UCSD-AML1 (cell line): ENCODE data around the gene TFAP2B.

Source experiments
- DNase-seq: peaks from one replicate; lab custom pipeline; 2025; ENCODE audit not compliant: unreplicated experiment; lab: John Stamatoyannopoulos, UW

Gene TFAP2B

DNA sequence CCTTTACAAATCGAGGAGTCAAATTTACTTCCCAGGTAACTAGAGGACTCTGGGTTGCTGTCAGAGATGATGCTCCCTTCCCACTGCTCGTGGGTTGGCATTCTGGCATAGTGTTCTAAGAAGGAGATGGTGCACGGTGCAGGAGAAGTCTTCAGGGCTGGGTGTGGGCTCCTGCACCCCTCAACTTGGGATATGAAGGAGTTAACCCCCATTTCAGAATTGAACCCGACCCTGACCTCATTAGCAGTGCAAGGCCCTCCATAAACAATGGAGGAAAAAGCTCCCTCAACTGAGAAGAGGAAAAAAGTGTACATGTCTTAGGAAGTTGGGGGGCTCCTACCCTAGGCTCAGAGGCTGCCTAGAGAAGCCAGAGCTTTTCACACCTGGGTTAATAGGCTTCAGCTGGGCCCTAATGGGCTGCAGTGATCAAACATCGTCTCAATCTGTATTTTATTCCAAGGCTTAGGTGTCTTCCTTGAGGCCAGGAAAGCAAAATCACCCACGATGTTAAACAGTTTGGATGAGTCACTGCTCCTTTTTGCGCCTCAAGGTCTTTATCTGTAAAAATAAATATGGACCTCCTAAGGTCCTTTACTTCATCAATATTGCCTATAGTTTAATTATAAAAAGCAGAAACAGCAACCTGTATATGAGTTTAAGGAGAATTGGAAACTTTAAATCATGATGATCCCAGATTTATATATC is 29.4 kb downstream of the TFAP2B start:
- DNase-seq, result no peak

DNA sequence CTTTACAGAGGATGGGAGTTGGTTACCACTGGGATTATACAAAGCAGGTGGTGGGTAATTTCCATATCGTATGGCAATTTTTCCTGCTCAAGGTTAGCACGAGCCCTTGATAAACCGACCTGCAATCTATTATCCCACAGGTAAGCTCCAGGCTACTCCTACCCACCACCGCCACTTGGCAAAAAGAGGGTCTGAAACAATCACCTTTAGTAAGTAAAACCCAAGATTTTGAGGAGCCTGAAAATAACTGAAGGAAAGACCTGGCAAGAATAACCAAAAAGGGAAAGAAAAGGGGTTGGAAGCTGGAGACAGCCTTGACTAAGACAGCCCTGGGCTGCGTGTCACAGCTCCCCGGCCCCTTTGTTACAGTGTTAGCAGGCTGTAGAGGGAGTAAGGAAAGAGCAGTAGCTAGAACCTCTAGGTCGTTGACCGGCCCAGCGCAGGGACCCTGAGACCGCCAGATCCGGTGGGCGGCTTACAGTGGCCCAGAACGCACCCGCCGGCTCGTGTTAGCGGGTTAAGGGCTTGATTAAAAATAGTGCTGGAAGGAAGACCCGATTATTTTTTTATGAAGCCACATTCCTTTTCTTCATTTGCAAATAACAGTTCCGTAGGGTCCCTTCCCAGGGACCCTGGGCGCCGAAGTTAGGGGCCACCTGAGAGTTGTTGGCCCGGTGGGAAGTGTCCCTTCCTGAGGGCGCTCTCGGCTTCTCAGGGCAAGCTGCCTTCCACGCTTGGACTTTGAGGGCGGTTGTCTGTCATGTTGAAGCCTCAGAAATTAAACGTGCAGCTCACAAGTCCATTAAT is 30.5 kb downstream of the TFAP2B start:
- no peak for DNase-seq

DNA sequence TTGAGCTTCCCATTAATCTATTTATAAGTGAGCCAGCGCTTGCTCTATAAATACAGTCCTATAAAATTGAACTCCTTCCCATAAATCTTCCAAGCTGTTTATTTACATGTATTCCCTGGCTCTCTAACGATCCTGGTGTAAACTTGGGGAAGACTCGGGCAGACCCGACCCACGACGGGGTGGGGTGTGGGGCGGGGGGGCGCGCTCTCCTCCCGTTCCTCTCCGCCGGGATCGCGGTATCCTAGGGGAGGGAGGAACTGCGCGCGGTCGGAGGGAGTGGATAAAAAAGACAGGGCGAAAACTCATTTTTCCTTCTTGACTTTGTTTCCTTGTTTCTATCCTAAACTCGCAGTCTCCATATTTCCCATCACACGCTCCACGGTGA is 31.1 kb downstream of the TFAP2B start:
- DNase-seq, result no peak

DNA sequence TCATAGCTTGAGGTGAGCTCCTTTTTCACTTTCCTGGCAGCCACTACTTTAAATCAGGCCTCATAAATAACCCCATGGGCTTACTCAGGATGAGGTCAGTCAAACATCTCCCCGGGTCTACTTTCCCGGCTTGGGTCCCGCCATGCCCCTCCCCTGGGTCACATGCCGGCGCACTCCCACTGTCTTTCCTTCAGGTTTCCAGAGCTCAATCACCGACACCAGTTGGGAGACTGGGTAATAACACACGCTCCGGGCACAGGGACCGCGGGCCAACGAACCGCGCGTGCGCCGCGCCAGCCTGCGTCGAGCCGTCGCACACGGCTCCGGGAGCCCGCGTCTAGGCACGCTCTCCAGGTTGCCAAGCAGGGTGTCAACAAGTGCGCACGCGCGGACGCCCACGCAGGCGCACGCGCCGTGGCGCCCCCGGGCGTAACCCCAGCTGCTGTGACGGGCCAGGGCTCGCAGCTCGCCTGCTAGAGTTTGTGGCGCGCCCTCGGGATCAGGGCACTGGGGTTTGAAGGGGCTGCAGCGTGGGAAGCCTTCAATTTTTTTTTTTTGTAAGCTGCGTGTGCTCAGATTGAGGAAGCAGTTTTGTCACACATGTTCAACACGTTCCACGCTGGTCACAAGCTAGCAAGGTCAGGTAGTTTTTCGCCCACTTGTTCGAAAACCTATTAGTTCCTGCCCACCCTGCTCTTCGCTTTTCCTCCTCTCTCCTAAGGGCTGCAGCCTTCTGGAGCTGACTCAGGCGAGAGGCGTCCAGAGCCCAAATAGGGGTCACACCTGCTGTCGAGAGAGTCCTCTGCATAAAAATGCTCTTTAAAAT is 31.8 kb downstream of the TFAP2B start:
- no peak for DNase-seq

DNA sequence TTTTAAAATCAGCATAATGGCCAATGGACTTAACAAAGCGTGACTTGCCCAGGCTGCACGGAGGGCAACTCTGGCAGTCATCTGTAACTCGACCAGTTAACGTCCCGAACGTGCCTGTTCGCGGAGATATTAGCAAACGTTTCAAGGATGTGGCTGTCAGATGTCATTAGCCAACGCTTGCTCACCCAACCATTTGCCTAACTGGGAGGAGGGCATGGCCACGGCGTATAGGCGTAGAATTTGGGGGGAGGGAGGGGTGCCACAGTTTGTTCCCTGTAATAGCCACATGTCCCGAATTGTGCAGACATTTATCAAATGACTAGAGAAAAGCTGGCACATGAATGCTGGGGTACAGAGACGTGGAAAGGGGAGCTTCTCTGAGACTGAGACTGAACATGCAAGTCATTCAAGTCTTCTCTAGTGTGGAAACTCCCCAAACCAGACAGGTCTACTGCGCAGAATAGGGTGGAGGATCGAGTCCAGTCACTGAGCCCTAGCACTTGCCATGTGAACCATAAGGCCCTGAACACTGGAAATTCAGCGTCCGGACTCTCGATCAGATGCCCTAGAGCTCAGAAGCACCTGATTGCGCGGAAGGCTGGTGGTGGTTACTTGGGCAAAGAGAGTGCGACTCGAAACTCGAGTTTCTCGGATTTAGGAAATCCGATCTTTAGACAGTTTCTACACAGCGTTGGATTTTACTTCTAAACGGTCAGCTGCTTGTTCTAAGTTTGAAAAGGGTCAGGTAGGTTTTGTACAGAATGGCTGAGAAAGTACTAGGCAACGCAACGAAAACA is 32.6 kb downstream of the TFAP2B start:
- no peak for DNase-seq

DNA sequence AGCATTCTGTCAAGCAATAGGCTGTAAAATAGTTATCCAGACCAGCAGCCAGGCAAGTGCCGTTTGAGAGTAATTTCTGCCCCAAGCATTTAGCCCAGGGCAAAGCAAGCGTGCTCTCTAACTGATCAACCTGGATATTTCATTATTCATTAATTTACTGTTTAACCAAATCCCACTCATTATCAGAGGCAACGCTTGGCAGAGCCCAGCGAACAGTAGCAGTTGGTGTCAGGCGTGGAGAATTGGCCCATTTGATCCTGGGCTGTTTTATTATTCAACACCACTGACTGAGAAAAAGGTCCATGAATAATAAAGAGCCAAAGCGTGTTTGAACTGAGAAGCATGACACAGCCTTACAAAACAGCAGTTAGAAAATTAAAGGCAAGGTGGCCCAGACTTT is 35.3 kb downstream of the TFAP2B start:
- no peak for DNase-seq

DNA sequence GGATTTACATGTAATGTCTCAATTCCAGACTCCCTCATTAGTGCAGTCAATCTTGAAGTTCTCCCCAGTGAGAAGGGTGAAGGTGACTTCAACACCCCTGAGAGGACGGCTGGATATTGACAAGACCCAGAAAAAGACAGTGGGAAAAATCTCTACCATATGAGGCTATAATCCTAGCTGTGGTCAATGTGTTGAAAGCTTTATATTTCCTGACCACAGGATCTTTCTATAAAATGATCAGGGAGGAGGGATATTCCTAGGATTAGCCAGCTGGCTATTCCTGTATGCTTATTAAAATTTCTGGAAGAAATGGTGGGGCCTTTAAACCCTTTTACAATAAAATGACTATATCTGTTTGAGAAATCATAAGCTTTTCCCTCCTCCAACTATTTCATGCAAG is 43.0 kb downstream of the TFAP2B start:
- DNase-seq, result no peak

DNA sequence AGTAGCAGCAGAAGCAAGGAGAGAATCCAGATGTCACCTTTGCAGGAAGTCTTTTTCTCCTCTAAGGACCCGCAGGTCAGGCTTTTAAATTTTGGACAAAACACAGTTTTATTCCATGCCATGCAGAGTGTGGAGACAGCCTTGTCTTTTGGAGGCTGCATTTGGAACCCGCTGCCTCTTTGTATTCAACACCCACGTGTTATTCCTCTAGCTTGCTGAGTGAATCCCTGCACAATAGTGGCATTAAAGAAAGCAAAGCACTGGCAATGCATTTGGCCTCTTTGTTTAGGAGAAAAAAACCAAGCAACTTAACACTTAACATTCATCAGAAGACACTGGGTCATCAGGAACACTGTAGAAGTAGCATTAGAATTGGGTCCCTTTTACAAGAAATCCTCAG is 43.5 kb downstream of the TFAP2B start:
- DNase-seq, result no peak

DNA sequence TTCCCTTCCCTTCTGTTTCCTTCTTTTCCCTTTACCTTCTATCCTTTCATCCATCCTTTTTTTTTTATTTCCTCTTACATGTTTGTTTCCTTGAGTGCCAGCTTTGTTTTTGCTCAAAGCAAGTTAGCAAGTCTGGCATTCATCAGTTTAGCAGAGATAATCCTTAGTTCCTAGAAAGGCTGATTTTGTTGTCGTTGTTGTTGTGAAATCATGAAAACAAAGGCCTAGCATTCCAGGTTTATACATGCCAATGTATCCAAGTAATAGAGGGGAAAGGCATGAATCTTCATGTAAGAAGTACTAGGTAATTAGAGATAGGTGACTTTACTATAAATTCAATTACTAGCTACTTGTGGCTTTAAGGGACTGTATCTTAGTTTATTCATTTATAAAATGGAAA is 45.9 kb downstream of the TFAP2B start:
- no peak for DNase-seq

DNA sequence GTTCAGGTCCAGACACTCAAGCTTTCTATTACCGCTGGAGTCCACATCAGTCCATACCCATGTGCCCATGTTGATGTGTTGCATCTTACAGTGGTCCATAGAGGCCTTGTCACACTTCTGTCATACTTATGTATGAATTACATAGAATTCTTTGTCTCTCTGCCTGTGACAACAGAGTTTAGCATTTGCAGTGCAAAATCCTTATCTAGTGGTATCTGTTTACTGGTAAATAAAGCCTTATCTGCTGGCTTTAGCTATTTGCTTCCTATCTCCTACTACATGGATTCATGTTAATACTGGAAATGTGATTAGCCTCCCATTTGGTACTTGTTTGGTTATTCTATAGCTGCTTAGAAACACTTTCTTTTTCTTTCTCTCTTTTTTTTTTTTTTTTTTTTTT is 49.8 kb downstream of the TFAP2B start:
- DNase-seq, result no peak

DNA sequence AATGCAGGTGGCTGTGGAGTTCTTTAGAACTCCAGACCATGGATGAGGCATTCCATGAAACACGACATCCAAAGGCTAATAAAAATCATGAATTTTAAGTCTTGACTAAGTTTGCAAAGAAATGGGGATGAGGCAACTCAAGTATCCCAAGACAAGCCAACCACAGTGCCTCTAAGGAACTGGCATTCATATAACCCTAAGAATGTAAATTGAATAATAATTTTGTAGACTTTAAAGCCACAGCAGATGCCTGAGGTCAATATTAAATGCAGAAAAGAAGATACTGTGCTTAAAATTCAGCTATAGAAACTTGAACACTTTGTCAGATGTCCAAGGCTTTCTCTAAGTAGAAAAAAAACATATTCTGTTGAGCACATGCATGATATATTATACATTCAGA is 54.5 kb downstream of the TFAP2B start:
- DNase-seq, result no peak

DNA sequence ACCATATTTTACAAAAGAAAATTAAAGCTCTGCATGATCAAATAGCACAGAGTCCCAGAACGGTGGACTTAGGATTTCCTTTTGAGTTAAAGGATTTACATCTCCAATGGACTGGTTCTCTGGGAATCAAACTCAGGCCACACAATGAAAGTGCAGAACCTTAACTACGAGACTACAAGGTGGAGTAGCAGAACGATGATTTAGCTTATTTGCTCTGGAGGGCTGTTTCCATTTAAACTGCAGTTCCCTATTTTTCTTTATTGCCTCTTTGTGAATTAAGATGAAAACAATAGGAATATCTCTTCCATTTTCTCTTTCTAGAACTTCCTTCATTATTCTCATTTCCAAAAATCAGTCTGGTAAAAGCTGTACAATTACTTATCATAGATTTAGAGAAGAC is 65.7 kb downstream of the TFAP2B start:
- no peak for DNase-seq

DNA sequence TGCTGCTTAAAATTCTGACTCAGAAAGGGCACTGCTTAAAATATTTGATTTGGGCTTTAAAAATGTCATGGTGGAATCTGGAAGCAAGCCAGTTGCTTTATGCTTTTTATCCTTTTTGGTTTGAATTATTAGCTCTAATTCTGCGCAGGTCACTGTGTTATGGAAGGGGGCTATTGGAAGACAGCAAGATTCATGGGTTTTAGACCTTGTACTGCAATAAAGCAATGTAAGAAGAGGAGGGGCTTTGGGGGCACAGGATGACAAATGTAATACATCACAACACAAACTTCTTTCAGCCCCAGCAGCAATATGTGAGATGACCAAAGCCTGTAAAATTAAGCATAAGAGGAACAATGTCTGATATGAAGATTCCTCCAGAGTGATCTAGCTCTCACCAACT is 68.4 kb downstream of the TFAP2B start:
- DNase-seq, result no peak

DNA sequence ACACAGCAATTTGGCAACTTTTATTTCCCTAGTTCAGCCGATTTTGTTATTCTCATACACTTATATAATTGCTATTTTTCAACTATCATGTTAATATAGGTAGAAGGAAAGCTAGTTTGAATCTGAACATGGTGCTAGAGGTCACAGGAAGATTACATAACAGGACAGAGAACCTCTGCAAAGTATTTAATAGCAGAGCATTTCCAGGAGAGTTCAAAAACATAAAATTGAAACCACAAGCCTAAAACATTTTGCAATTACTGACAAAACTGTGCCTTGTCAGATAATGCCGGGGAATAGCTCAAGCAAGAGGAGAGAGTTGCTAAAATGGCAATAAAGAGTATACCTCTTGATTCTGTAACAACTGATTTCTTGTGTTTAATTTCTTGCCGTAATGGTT is 70.8 kb downstream of the TFAP2B start:
- DNase-seq, result no peak

DNA sequence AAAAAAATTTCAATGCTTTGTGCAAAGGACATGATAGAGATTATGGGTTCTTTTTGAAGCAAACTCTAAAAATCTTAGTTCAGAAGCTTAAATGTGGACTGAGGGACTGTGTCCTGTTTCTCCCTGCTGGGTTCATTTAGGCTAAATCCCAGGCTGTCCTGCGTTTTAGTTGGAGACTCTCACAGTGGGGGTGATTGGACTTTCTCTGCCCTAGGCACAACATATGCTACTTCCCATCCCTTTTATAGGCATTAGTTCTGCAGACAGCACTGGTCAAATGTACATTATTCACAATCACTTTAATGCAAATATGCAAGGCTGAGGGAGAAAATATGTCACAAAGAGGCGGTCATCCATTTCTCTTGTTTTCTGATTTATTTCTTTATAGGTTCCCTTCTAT is 71.3 kb downstream of the TFAP2B start:
- DNase-seq, result no peak

DNA sequence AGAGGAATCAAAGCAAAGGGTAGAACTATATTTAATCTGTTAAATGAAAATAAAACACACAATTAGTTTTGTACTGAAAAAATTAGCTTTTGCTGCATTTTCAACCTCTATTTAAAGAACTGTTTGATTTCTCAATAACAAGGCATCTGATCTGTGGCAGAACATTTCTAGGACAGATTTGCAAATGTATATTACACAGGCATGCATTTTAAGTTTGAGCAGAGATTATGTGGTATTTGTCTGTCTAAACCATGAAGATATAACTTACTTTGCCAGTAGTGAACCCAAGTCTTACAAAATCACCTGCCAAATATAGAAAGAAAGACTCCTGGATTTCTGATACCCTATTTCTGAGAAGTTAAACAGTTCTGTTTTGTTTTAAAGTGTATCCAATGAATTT is 71.9 kb downstream of the TFAP2B start:
- DNase-seq, result no peak

DNA sequence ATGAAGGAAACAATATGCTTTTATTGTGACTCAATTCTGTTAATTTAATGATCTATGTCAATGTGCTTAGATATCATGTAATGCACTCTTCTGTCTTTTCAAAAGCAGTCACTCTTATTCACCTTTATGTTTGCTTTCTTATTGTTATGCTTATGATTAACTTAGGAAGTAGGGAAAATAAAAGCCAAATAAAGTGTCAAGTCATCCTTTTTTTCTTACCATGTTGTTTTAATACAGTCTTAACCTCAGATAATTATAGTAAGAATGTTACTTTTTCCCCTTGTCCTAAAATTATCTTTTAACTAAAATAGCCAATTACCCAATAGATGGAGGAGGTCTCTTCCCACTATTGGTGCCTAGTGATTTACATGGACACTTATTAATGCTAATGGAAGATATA is 72.6 kb downstream of the TFAP2B start:
- DNase-seq, result no peak
